ENCODE data around the gene PEX26.
"Not testable (repeated sequence)": the region's sequence is repeated elsewhere in the genome, so short reads cannot be mapped to it uniquely, and the experiment has no call there.

PEX26 gene

GRCh38 chr22:18077639-18078328 lies at the start of gene PEX26:
Gene PEX26, plus strand, starts transcription at chr22:18077990. Its CDS starts 387 bp downstream, at chr22:18078377.
- peak within 1 kb of the TSS; percentile 99 for H3K4me3 ChIP-seq (ENCODE audit: low read depth, low read length)
- peak; percentile 87 for DNase-seq (ENCODE audit: low read depth)

DNA sequence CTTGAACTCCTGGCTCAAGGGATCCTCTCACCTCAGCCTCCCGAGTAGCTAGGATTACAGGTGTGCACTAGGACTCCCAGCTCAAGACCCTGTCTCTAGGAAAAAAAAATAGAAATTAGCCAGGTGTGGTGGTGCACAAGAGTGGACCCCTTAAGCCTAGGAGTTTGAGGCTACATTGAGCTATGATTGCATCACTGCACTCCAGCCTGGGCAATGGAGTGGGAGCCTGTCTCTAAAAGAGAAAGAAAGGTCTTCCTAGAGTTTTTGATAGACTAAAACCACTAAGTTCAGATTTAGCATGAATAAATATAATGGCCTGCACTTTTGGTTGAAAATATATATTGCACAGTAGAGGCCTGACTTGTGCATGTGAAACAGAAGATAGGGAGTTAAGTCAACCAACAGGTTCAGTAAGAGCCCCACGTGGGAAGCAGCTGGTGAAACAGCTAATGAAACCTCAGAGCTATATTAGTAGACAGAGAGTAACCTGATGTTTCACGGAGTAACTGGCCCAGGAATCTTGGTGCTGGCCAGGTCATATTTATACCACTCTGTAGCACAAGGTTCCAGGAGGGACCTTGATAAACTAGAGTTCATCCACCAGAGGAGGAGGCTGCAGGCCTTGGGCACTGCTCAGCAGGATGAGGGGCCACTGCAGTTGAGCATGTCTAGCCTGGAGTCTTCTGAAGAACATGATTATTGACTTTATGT lies 48.8 kb upstream of the PEX26 start:
- no peak for DNase-seq (ENCODE audit: low read depth)
- H3K4me3 ChIP-seq (ENCODE audit: low read depth, low read length): no peak overlapping the region

GRCh38 chr22:18029686-18030267 lies 48.0 kb upstream of the PEX26 start:
- no peak overlapping the region for H3K4me3 ChIP-seq (ENCODE audit: low read depth, low read length)
- DNase-seq (ENCODE audit: low read depth): no peak

DNA sequence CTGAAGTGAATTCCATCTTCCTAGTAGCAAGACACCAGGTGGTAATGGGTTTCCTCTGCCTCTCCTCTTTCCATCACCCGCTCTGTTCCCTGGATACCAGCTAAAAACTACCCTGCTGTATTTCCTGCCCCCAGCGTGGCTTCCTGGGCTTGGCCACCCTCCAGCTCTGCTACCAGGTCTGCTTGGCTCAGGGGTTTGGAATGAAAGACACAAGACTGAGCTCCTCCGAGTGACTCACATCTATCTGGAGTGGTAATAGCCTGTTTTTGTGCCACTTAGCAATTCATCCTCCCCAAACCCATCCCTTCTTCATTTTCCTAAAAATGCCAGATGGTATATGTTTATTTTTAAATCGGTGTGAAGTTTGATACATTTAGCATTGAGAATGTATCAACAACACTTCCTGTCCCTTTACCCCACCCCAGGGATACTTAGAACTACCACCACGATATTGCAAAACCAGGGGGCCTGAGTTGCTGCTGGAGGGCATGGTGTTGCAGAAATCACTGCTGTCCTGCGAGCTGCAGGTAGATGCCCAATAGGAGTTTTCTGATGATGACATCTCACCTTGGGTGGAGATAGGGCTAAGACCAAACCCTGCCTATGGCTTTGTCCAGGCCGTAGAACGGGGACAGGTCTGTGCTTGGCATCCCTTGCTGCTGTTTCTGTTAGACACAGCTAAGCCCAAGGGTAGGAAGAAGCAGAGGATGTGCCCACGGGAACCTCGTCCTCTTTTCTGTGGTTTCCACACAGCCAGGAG lies 45.9 kb upstream of the PEX26 start:
- no peak overlapping the region for H3K4me3 ChIP-seq (ENCODE audit: low read depth, low read length)

GRCh38 chr22:18032455-18033101 lies 45.2 kb upstream of the PEX26 start:
- no peak overlapping the region for H3K4me3 ChIP-seq (ENCODE audit: low read depth, low read length)
- no peak for DNase-seq (ENCODE audit: low read depth)

More for the DNA sequence above, 45.9 kb upstream of the PEX26 start:
- peak; percentile 88 for DNase-seq (ENCODE audit: low read depth)

DNA sequence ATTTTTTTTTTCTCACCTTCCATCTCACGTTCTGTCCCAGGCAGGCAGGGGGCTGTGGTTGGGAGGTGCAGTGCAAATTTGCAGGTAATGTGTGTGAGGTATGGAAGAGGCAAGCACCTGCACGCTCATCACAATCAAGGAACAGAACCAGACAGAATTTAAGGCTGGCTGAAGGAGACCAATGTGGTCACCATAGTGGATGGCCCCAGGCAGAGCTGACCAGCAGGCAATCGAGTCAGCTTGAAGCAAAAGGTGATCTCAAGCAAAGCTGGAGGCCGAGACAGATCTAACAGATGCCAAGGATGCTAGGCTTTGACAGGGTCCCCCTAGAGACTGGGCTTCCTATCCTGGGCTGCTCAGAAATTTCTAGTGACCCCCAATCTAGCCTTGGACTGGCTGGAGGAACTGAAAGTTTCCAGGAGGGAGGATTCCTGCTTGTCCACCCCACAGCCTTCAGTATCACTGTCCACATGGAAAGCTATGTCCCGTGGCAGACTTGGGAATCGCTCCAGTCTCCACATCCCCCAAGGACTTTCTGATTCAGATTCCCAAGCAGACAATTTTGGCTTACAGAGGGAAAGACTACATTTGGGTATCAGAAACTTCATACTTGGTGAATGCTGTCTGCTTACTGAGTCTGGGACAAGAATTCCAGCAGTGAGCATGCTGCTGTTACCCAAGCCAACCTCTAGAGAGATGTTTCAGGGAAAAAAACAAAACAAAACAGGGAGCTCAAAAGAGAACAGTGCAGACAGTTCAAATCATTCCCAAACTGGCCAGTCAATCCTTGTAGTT lies 44.4 kb upstream of the PEX26 start:
- no peak overlapping the region for H3K4me3 ChIP-seq (ENCODE audit: low read depth, low read length)
- no peak for DNase-seq (ENCODE audit: low read depth)

DNA sequence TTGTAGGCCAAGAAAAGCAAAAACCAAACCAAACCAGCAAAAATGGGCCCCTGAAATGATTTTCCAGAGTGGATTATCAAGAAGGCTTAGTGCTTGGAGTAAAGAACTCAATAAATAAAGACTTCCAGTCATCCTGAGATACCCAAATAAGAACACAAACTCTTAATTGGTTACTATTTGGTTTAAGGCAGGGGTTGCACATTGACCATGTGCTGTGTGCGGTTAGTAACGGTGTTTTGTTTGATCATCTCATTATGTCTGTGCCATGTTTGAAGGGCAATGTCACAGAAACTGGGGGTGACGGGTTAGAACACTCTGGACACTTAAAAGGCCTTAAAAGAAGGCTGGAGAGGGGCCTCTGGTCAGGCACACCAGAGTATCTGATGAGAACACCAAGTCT lies 43.7 kb upstream of the PEX26 start:
- DNase-seq (ENCODE audit: low read depth): no peak
- H3K4me3 ChIP-seq (ENCODE audit: low read depth, low read length): no peak overlapping the region

DNA sequence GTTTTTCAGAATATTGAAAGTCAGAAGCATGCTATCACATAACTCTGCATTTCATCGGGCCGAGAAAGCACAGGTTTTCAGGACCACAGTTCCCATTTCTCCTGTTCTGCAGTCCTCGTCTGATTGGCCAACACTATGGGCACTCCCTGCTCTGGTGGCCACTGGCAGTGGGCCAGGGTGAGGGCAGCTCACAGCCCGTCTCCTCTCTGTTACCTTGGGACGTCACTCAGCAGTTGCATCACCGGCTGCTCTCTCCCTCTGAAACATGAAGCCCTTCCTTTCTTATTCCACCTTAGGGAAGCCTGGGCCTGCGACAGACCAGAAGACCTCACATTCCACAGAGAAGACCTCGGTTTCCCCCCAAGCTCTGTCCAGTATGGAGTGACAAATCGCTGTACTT lies 42.0 kb upstream of the PEX26 start:
- no peak for DNase-seq (ENCODE audit: low read depth)
- H3K4me3 ChIP-seq (ENCODE audit: low read depth, low read length): no peak overlapping the region

GRCh38 chr22:18040898-18041297 lies 36.9 kb upstream of the PEX26 start:
- H3K4me3 ChIP-seq (ENCODE audit: low read depth, low read length); DNase-seq (ENCODE audit: low read depth): not testable (repeated sequence)

DNA sequence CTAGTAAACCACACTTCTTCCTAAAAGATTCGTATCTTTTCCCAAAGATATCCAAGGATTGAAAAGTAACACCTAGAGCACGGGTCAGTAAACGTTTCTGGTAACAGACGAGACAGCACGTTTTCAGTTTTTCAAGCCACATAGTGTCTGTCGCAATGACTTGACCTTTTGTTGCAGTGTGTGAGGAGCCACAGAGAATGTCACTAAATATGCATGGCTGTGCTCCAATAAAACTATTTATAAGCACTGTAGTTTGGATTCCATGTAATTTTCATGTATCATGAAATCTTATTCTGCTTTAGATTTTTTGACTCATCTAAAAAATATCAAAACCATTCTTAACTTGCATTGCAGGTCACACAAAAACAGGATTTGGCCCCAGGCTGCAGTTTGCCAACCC lies 35.1 kb upstream of the PEX26 start:
- no peak overlapping the region for H3K4me3 ChIP-seq (ENCODE audit: low read depth, low read length)
- DNase-seq (ENCODE audit: low read depth): no peak

GRCh38 chr22:18044548-18045271 lies 33.1 kb upstream of the PEX26 start:
- DNase-seq (ENCODE audit: low read depth): no peak
- no peak overlapping the region for H3K4me3 ChIP-seq (ENCODE audit: low read depth, low read length)

DNA sequence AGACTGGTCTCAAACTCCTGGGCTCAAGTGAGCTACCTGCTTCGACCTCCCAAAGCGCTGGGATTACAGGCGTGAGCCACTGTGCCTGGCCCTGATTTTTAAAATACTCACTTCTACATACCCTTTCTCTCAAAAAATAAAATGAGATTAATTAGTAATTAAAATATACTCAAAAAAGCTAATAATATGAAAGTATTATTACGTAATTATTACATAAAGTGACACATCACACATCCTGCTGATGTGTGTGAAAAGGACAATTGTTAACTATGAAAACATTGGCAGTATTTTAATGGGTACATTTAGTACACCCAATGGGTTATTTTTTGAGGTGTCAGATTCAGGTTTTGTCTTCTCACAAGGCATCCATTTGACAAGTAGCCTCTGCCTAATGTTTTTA lies 32.0 kb upstream of the PEX26 start:
- H3K4me3 ChIP-seq (ENCODE audit: low read depth, low read length): no peak overlapping the region
- no peak for DNase-seq (ENCODE audit: low read depth)

DNA sequence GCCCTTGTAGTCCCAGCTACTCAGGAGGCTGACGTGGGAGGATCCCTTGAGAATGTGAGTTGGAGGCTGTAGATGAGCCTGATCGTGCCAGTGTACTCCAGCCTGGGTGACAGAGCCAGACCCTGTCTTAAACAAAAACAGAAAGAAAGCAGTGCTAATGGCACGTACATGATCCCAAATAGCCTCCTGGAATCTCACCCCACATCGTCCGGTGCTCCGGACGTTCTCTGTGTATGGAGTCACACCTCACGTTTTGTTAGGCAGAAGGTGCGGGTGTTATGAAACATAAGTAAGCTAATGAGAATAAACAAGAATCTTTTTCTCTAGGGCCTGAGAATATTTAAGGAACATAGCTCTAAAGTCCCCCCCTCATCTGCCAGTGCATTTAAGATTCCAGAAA lies 29.7 kb upstream of the PEX26 start:
- H3K4me3 ChIP-seq (ENCODE audit: low read depth, low read length): peak overlapping the region; percentile 26
- DNase-seq (ENCODE audit: low read depth): no peak

GRCh38 chr22:18048441-18048898 lies 29.3 kb upstream of the PEX26 start:
- no peak for DNase-seq (ENCODE audit: low read depth)
- peak overlapping the region; percentile 26 for H3K4me3 ChIP-seq (ENCODE audit: low read depth, low read length)

DNA sequence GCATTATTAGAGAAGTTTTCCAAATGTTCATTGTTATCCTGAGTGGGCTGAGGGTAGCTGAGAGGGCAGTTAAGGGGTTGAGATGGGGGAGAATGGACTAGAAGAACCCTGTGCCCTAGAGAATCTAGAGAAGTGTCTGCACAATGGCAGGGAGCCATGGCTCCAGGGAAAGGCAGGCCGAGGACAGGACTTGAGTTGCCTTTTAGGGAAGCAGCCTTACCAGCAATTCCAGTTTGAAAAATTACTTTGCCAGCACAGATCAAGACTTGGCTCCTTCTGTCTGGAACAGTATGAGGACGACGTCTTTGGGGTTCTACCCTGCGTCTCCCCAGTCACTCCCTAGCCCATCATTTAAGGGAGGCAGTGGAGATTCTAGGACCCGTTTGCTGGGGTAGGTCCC lies 27.7 kb upstream of the PEX26 start:
- DNase-seq (ENCODE audit: low read depth): no peak
- no peak overlapping the region for H3K4me3 ChIP-seq (ENCODE audit: low read depth, low read length)

DNA sequence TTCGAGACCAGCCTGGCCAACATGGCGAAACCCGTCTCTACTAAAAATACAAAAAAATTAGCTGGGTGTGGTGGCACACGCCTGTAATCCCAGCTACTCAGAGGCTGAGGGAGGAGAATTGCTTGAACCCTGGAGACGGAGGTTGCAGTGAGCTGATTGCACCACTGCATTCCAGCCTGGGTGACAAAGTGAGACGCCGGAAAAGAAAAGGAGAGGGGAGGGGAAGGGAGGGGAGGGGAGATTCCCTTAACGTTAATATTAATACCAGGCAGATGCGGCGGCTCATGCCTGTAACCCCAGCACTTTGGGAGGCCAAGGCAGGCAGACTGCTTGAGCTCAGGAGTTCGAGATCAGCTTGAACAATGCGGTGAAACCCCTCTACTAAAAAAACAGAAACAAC lies 26.7 kb upstream of the PEX26 start:
- DNase-seq (ENCODE audit: low read depth); H3K4me3 ChIP-seq (ENCODE audit: low read depth, low read length): not testable (repeated sequence)

- not testable (repeated sequence) for DNase-seq (ENCODE audit: low read depth); H3K4me3 ChIP-seq (ENCODE audit: low read depth, low read length)
These were observed 24.4 kb upstream of the PEX26 start for GRCh38 chr22:18053216-18053946.

Measured in skeletal muscle cell (primary cell).